ENCODE data around the gene CNOT4. TPM values are rescaled to one million over a fixed set of nuclear protein-coding genes. Genes with fewer than 3 reads are reported as not detected.
"Not testable (repeated sequence)": the region's sequence is repeated elsewhere in the genome, so short reads cannot be mapped to it uniquely, and the experiment has no call there.

The CNOT4 gene
- total and polyA plus RNA-seq, 8 donors: 4.6 to 50.2 (median 10.9) TPM

DNA sequence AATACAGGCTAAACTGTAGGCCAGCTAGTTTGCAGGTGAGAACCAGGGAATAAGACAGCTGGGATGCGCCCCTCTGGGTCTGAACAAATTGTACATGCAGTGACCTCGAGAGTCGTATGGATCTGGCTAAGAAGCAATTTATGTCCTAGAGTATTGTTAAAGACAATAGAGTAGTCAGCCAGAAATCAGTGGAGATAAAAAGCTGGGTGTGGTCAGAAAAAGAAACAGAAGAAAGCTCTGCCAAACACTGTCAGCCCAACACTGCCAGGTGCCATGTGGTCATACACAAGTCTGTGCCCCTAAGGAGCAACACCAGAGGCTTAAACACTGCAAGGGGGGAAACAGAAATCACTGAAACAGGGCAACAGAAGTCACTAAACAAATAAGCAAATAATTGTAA is 62.2 kb downstream of the CNOT4 start:
- Histone ChIP-seq H3K27ac (no peak overlapping the region), H3K4me3 (no peak overlapping the region), H3K27me3 (no peaks in the 10 kb centered on the region), H3K4me1 (peaks cover 6 to 28% (median 18%) of the 10 kb centered on the region in 4 donors), H3K36me3 (peaks cover 0 to 6% (median 0%) of the 10 kb centered on the region in 4 donors), H3K9me3 (no peaks in the 10 kb centered on the region)
- no peak for TF ChIP-seq EP300 (IDR thresholded peaks at IDR 0.05)
- TF ChIP-seq POLR2A (IDR thresholded peaks at IDR 0.05): no peak
- no peak for TF ChIP-seq POLR2AphosphoS5 (IDR thresholded peaks at IDR 0.05)
- no peak for TF ChIP-seq CTCF (IDR thresholded peaks at IDR 0.05)
- intact Hi-C loops (cut with DNase I; ENCODE audit: low total_unique reads): no loop called here
- WGBS, 5 donors: 23 to 48% (median 44%) methylated on average over 3 of the region's 3 CpGs
- DNase-seq: peak in 1 of 2 donors; percentile 15

- Histone ChIP-seq H3K27ac (no peak overlapping the region), H3K27me3 (no peaks in the 10 kb centered on the region), H3K9me3 (no peaks in the 10 kb centered on the region), H3K4me3 (no peak overlapping the region), H3K36me3 (peaks cover 0 to 6% (median 0%) of the 10 kb centered on the region in 4 donors), H3K4me1 (peaks cover 6 to 28% (median 13%) of the 10 kb centered on the region in 4 donors)
- no peak for DNase-seq
- intact Hi-C loops (cut with DNase I; ENCODE audit: low total_unique reads): no loop called here
- TF ChIP-seq CTCF (IDR thresholded peaks at IDR 0.05) (no peak), EP300 (IDR thresholded peaks at IDR 0.05) (no peak), POLR2AphosphoS5 (IDR thresholded peaks at IDR 0.05) (no peak), POLR2A (IDR thresholded peaks at IDR 0.05) (no peak)
These were observed 64.2 kb downstream of the CNOT4 start for GRCh38 chr7:135445690-135446089.

DNA sequence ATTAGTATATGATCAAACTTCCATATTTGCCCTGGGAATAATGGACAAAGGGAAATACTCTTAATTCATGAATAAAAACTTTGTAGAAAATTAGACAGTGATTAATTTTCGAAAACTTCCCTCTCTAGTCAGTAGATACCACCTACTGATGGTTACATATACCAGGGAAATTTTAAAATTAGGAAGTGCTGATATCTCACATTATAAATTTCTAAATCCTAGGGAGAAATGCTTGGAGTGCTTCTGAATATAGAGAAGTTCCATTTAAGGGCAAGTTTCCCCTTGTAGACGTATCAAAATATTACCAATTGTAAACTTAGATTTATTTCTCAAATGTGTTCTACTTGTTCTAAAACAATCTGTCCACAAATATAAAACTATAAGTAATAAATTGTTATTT is 64.6 kb downstream of the CNOT4 start:
- H3K27ac ChIP-seq; DNase-seq; H3K36me3 ChIP-seq; H3K27me3 ChIP-seq; H3K9me3 ChIP-seq; H3K4me3 ChIP-seq; intact Hi-C loops (cut with DNase I; ENCODE audit: low total_unique reads): not testable (repeated sequence)
- H3K4me1 ChIP-seq: peaks cover 6 to 28% (median 13%) of the 10 kb centered on the region in 4 donors
- 84 to 92% (median 89%) methylated on average over 2 of the region's 2 CpGs for WGBS, 5 donors

DNA sequence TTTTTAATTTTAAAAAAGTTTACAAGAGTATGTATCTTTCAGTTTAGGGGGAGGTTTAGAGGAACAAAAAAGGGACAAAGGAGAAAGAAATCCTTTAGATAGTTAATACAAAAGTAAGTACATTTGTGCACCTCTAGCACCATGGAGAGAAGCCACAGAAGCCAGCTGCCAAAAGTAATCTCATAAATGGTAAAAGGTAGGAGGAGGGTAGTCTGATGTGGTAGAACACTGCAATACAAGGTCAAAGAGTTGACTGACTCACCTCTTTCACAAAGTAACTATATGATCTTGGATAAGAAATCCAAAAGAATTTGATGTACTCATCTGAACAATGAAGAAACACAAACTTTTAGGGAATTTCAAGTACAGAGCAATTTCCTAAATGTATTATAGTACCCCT is 68.1 kb downstream of the CNOT4 start:
- intact Hi-C loops (cut with DNase I; ENCODE audit: low total_unique reads): no loop called here
- DNase-seq: no peak
- Histone ChIP-seq H3K4me1 (peaks cover 0 to 9% (median 2%) of the 10 kb centered on the region in 4 donors), H3K36me3 (peaks cover 0 to 20% (median 15%) of the 10 kb centered on the region in 4 donors), H3K4me3 (no peak overlapping the region), H3K9me3 (no peaks in the 10 kb centered on the region), H3K27me3 (no peaks in the 10 kb centered on the region), H3K27ac (no peak overlapping the region)
- no peak for TF ChIP-seq CTCF (IDR thresholded peaks at IDR 0.05)

- peaks cover 0 to 22% (median 0%) of the 10 kb centered on the region in 4 donors for H3K4me1 ChIP-seq
- H3K27me3 ChIP-seq: no peaks in the 10 kb centered on the region
- H3K9me3 ChIP-seq: no peaks in the 10 kb centered on the region
- WGBS, 5 donors: 33 to 63% (median 40%) methylated on average over 4 of the region's 4 CpGs
- no peak for TF ChIP-seq POLR2AphosphoS5 (IDR thresholded peaks at IDR 0.05)
- no peak for TF ChIP-seq CTCF (IDR thresholded peaks at IDR 0.05)
- no peak for TF ChIP-seq POLR2A (IDR thresholded peaks at IDR 0.05)
- TF ChIP-seq EP300 (IDR thresholded peaks at IDR 0.05): no peak
- peak in 1 of 2 donors; percentile 7 for DNase-seq
- H3K4me3 ChIP-seq: no peak overlapping the region
- H3K27ac ChIP-seq: no peak overlapping the region
- intact Hi-C loops (cut with DNase I; ENCODE audit: low total_unique reads): no loop called here
- peaks cover 0 to 32% (median 20%) of the 10 kb centered on the region in 4 donors for H3K36me3 ChIP-seq
These were observed 75.9 kb downstream of the CNOT4 start for GRCh38 chr7:135434047-135434446.

Data from stomach (tissue), 9 donors.